SK-N-SH treated with all-trans-retinoic acid at 6 μM for 48 hours (cell line): ENCODE data around the gene CPT1B.

Source experiments
- ATAC-seq: fragments of 200-7000 bp; cut with Tn5 transposase; 3 replicates; pipeline ENCODE4 v1.9.1; 2020; ENCODE audit warnings: mild to moderate bottlenecking, moderate library complexity
- ARNTL ChIP-seq: fragments of 450-650 bp; formaldehyde crosslinking; IDR thresholded peaks from 2 replicates; pipeline ENCODE4 v1.5.0; 2020; ENCODE audit warnings: low read depth, mild to moderate bottlenecking, moderate library complexity, borderline replicate concordance
- BACH2 ChIP-seq: fragments of 250-450 bp; sonication (Bioruptor Pico); IDR thresholded peaks from 2 replicates; pipeline ENCODE4 v1.9.0; 2021; ENCODE audit warnings: mild to moderate bottlenecking, borderline replicate concordance
- CSDC2 ChIP-seq: fragments of 250-450 bp; sonication (Bioruptor Pico); IDR thresholded peaks from 2 replicates; pipeline ENCODE4 v1.5.0; 2020; ENCODE audit warnings: mild to moderate bottlenecking, moderate library complexity
- ESRRG ChIP-seq: fragments of 250-450 bp; sonication (Bioruptor Pico); IDR thresholded peaks from 2 replicates; pipeline ENCODE4 v1.6.1; 2021; ENCODE audit warnings: mild to moderate bottlenecking
- GLIS3 ChIP-seq: fragments of 250-450 bp; sonication (Bioruptor Pico); IDR thresholded peaks from 2 replicates; pipeline ENCODE4 v1.5.0; 2020; ENCODE audit warnings: mild to moderate bottlenecking, moderate library complexity
- ISL1 ChIP-seq: fragments of 250-450 bp; sonication (Bioruptor Pico); IDR thresholded peaks from 2 replicates; pipeline ENCODE4 v2.1.2; 2022; ENCODE audit warnings: mild to moderate bottlenecking, moderate library complexity
- OSR1 ChIP-seq: fragments of 250-450 bp; sonication (Bioruptor Pico); IDR thresholded peaks from 2 replicates; pipeline ENCODE4 v1.8.0; 2022; ENCODE audit warnings: moderate library complexity, mild to moderate bottlenecking, inconsistent platforms
- PPARA ChIP-seq: fragments of 250-450 bp; sonication (Bioruptor Pico); IDR thresholded peaks from 2 replicates; pipeline ENCODE4 v1.5.0; 2020; ENCODE audit warnings: mild to moderate bottlenecking, borderline replicate concordance
- SNAI2 ChIP-seq: fragments of 250-450 bp; sonication (Bioruptor Pico); IDR thresholded peaks from 2 replicates; pipeline ENCODE4 v1.5.0; 2020; ENCODE audit warnings: mild to moderate bottlenecking, moderate library complexity
- TCF4 ChIP-seq: fragments of 250-450 bp; sonication (Bioruptor Pico); IDR thresholded peaks from 2 replicates; pipeline ENCODE4 v1.8.0; 2021; ENCODE audit warnings: mild to moderate bottlenecking, moderate library complexity, borderline replicate concordance
- TOX ChIP-seq: fragments of 250-450 bp; sonication (Bioruptor Pico); IDR thresholded peaks from 2 replicates; pipeline ENCODE4 v1.8.0; 2021; ENCODE audit warnings: mild to moderate bottlenecking, moderate library complexity, borderline replicate concordance
- ZC3H10 ChIP-seq: fragments of 250-450 bp; sonication (Bioruptor Pico); IDR thresholded peaks from 2 replicates; pipeline ENCODE4 v1.5.1; 2021; ENCODE audit warnings: mild to moderate bottlenecking, moderate library complexity
- ZFP3 ChIP-seq: fragments of 250-450 bp; sonication (Bioruptor Pico); IDR thresholded peaks from 2 replicates; pipeline ENCODE4 v1.5.0; 2020; ENCODE audit warnings: mild to moderate bottlenecking, moderate library complexity
- ZFP30 ChIP-seq: fragments of 450-650 bp; formaldehyde crosslinking; IDR thresholded peaks from 2 replicates; pipeline ENCODE4 v1.5.0; 2022; ENCODE audit warnings: mild to moderate bottlenecking, moderate library complexity
- ZNF565 ChIP-seq: fragments of 450-650 bp; formaldehyde crosslinking; conservative IDR thresholded peaks from 2 replicates; pipeline ENCODE4 v1.5.0; 2020; ENCODE audit warnings: low read depth, mild to moderate bottlenecking, moderate library complexity
- ZNF70 ChIP-seq: fragments of 450-650 bp; formaldehyde crosslinking; IDR thresholded peaks from 2 replicates; pipeline ENCODE4 v1.5.0; 2020; ENCODE audit warnings: mild to moderate bottlenecking, moderate library complexity
- ZNF8 ChIP-seq: fragments of 450-650 bp; formaldehyde crosslinking; IDR thresholded peaks from 2 replicates; pipeline ENCODE4 v1.5.0; 2020; ENCODE audit warnings: mild to moderate bottlenecking, moderate library complexity
- TF ChIP-seq, protein P1 (sequence below): fragments of 250-450 bp; sonication (Bioruptor Pico); IDR thresholded peaks from 2 replicates; pipeline ENCODE4 v1.8.0; 2021; ENCODE audit warnings: low read depth, mild to moderate bottlenecking, moderate library complexity, borderline replicate concordance
- TF ChIP-seq, protein P2 (sequence below): fragments of 250-450 bp; sonication (Bioruptor Pico); IDR thresholded peaks from 2 replicates; pipeline ENCODE4 v1.5.1; 2020; ENCODE audit warnings: low read depth, mild to moderate bottlenecking, moderate library complexity
- TF ChIP-seq, protein P3 (sequence below): fragments of 250-450 bp; sonication (Bioruptor Pico); IDR thresholded peaks from 2 replicates; pipeline ENCODE4 v1.5.1; 2021; ENCODE audit warnings: mild to moderate bottlenecking, moderate library complexity

Gene CPT1B

DNA sequence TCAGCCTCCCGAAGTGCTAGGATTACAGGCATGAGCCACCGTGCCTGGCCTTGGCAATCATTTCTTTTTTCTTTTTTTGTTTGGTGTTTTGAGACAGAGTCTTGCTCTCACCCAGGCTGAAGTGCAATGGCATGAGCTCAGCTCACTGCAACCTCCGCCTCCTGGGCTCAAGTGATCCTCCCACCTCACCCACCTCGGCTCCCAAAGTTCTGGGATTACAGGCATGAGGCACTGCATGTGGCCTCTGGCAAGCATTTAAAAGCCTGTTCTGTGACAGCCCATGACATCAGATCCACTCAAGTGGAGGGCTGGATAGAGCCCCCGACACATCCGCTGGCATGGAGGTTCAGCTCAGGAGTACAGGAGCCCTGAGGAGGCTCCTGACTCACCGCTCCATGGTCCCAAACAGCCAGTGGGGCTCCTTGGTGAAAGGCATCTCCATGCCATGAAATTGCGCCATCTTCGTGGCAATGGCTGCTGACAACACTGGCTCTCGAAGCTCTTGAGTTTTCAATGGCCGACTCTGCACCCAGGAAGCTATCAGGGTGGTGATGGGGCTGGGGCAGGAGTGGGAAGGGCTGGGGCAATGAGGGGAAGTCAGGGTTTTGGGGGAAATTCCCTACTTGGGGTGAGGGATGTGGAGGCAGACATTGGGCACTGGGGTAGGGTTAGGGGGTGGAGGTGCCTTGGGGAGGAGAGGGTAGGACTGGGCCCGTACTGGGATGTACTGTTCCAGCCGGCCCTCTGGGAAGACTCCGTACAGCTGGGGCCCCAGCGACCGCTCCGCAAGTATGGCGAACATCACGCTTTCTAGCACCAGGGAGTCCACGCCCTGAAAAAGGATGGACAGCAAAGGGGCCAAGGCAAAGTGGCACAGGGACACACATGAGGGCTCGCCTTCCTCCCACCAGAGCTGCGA lies 3.1 kb upstream of the CPT1B start:
- TF ChIP-seq, protein P1, sequence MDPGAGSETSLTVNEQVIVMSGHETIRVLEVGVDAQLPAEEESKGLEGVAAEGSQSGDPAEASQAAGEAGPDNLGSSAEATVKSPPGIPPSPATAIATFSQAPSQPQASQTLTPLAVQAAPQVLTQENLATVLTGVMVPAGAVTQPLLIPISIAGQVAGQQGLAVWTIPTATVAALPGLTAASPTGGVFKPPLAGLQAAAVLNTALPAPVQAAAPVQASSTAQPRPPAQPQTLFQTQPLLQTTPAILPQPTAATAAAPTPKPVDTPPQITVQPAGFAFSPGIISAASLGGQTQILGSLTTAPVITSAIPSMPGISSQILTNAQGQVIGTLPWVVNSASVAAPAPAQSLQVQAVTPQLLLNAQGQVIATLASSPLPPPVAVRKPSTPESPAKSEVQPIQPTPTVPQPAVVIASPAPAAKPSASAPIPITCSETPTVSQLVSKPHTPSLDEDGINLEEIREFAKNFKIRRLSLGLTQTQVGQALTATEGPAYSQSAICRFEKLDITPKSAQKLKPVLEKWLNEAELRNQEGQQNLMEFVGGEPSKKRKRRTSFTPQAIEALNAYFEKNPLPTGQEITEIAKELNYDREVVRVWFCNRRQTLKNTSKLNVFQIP (CRISPR knock-in tag) = no peak
- no peak for TF ChIP-seq ZC3H10 (CRISPR knock-in tag)
- TF ChIP-seq, protein P2, sequence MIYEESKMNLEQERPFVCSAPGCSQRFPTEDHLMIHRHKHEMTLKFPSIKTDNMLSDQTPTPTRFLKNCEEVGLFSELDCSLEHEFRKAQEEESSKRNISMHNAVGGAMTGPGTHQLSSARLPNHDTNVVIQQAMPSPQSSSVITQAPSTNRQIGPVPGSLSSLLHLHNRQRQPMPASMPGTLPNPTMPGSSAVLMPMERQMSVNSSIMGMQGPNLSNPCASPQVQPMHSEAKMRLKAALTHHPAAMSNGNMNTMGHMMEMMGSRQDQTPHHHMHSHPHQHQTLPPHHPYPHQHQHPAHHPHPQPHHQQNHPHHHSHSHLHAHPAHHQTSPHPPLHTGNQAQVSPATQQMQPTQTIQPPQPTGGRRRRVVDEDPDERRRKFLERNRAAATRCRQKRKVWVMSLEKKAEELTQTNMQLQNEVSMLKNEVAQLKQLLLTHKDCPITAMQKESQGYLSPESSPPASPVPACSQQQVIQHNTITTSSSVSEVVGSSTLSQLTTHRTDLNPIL (CRISPR knock-in tag) = no peak
- TF ChIP-seq, protein P3, sequence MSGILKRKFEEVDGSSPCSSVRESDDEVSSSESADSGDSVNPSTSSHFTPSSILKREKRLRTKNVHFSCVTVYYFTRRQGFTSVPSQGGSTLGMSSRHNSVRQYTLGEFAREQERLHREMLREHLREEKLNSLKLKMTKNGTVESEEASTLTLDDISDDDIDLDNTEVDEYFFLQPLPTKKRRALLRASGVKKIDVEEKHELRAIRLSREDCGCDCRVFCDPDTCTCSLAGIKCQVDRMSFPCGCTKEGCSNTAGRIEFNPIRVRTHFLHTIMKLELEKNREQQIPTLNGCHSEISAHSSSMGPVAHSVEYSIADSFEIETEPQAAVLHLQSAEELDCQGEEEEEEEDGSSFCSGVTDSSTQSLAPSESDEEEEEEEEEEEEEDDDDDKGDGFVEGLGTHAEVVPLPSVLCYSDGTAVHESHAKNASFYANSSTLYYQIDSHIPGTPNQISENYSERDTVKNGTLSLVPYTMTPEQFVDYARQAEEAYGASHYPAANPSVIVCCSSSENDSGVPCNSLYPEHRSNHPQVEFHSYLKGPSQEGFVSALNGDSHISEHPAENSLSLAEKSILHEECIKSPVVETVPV (CRISPR knock-in tag) = no peak
- TF ChIP-seq GLIS3 (CRISPR knock-in tag) = no peak
- TF ChIP-seq ZNF565 = no peak
- TF ChIP-seq ISL1 (CRISPR knock-in tag) = no peak
- no peak for TF ChIP-seq ESRRG
- no peak for TF ChIP-seq ARNTL (CRISPR knock-in tag)
- no peak for ATAC-seq

DNA sequence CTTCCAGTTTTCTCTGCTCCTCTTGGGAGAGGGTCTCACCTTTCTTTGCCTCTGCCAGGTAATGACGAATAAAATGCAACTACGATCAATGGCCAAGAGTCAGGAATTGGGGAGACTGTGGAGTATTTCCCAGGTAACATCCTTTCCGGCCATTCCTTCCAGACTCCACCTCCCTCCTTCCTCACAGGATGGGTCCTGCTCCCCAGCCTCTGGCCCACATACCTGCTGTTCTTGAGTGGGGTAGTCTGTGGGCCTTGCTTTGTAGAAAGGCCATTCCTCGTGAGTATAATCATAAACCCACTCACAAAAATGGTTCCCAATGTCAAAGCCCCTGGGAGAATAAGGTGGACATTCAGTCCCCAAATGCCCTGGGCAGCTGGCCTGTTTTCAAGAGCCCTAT lies 1.5 kb upstream of the CPT1B start:
- TF ChIP-seq ZNF70 (CRISPR knock-in tag) (no peak), GLIS3 (CRISPR knock-in tag) (no peak), ZNF8 (CRISPR knock-in tag) (no peak), TCF4 (CRISPR knock-in tag) (no peak), CSDC2 (CRISPR knock-in tag) (no peak), ESRRG (no peak), BACH2 (CRISPR knock-in tag) (no peak), TOX (CRISPR knock-in tag) (no peak), ARNTL (CRISPR knock-in tag) (no peak), SNAI2 (CRISPR knock-in tag) (no peak), ZFP3 (no peak)
- TF ChIP-seq, protein P1 (CRISPR knock-in tag) = no peak
- no peak for ATAC-seq

DNA sequence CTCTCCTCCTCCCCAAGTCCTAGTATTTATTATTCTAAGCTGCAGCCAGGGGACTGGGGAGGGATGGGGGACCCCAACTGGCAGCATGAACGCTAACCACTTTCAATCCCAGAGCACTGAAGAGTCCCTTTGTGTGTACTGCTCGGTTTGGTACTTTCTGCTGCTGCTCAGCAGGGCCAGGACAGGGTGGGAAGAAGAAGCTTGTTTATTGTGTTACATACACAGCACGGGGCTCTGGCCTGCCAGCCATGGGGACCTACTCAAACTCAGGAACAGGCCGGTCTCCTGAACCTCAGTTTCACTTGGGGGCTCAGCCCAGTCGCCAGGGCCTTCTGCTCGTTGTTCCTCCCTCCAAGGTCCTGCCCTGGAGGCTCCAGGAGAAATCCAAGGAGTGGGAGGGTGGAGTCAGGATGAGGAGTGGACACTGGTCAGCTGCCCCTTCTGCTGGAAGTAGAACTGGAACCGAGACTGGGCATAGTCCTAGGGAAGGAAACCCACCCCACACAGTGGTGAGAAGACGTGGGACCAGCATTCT lies 616 bp upstream of the CPT1B start:
- TF ChIP-seq TOX (CRISPR knock-in tag) (no peak), PPARA (no peak), ESRRG (no peak), BACH2 (CRISPR knock-in tag) (no peak), ZC3H10 (CRISPR knock-in tag) (no peak), OSR1 (CRISPR knock-in tag) (no peak), ZNF565 (no peak), CSDC2 (CRISPR knock-in tag) (no peak), ZNF70 (CRISPR knock-in tag) (no peak), ZNF8 (CRISPR knock-in tag) (no peak)
- TF ChIP-seq, protein P3 (CRISPR knock-in tag) = no peak
- ATAC-seq = no peak

DNA sequence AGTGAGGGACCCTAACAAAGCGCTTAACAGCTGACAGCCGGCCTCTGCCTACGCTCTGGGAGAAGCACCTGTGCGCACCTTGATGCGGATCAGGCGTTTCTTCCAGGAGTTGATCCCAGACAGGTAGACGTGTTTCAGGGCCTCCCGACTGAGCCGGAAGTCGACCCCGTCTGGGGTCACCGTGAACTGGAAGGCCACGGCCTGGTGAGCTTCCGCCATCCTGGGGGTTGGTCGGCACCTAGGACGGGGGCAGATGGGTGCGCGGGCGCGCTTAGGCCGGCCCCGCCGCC lies 585 bp downstream of the CPT1B start:
- ATAC-seq = no peak
- TF ChIP-seq, protein P3 (CRISPR knock-in tag) = no peak
- TF ChIP-seq GLIS3 (CRISPR knock-in tag) = no peak
- TF ChIP-seq, protein P2 (CRISPR knock-in tag) = no peak
- TF ChIP-seq ZNF565 = no peak
- no peak for TF ChIP-seq ZFP30 (CRISPR knock-in tag)
- no peak for TF ChIP-seq SNAI2 (CRISPR knock-in tag)
- no peak for TF ChIP-seq ISL1 (CRISPR knock-in tag)
